A375 (cell line): ENCODE results near the gene OR52I1. TPM values are rescaled to one million over a fixed set of nuclear protein-coding genes. Genes with fewer than 3 reads are reported as not detected.

ENCODE experiments used
- total RNA-seq: library from RNA; depleted of rRNA; stranded (reverse); fragments of >200 nt; shearing (Covaris generic); gene quantifications from 2 replicates; pipeline ENCODE4 v1.2.3, GENCODE V29; 2014; rRNA removed

The OR52I1 gene, protein sequence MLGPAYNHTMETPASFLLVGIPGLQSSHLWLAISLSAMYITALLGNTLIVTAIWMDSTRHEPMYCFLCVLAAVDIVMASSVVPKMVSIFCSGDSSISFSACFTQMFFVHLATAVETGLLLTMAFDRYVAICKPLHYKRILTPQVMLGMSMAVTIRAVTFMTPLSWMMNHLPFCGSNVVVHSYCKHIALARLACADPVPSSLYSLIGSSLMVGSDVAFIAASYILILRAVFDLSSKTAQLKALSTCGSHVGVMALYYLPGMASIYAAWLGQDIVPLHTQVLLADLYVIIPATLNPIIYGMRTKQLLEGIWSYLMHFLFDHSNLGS
- not detected in 2 replicates for total RNA-seq

DNA sequence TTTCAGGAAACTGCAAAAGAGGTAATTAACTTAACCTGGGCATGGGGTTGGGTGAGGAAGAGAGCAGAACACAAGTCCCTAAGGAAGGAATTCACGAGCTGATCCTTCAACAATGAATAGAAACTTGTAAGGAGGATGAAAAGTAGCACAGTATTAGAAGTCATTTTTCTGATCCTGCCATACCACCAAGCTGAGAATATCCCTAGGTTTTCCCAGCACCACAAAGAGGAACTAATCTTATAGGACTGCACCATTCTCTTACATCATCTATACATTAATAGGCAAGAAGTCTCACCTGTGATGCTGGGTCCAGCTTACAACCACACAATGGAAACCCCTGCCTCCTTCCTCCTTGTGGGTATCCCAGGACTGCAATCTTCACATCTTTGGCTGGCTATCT is at the start of gene OR52I1:
Gene OR52I1 (plus strand): TSS at position 301 of the 400 bp plus-strand sequence. CDS start 0 bp downstream, at position 301.

DNA sequence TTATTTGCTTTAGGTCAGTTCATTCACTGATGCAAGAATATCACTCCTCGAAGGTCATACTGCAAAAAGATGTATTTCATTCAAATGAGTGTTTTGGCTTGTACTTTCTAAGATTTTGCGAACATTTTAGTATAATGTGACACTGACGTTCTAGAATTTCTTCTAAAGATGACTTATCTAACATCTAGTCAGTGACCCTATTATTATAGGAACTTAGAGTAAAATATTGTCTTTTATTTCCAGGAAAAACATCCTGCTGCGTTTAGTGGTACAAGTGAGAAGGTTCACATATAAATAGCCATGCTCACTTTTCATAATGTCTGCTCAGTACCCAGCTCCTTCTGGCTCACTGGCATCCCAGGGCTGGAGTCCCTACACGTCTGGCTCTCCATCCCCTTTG is 48.9 kb upstream of the OR52I1 start, which contains the start of gene OR52M1:
Gene OR52M1 (plus strand): TSS at position 301 of the 400 bp plus-strand sequence. CDS start 0 bp downstream, at position 301.

DNA sequence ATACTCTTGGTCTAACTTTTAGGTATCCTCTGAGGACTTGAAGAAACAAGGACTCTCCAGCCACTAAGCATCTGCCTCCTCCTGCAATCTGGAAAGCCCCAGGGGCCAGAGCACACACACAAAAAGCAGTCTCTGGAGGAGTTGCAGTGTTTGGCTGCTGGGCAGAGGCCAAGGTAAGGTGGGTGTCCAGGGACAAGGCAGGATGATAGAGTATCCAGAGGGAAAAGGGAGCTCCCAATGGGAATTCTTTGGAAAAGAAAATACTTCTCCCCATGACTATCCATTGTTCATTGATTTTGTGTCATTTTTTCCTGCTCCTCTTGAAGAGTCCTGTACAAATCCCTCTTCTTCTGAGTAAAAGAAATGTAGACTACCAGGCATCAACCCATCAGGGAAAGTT is 12.4 kb upstream of the OR52I1 start, which contains the start of gene OR52I2:
Gene OR52I2 (plus strand): TSS at position 301 of the 400 bp plus-strand sequence.

DNA sequence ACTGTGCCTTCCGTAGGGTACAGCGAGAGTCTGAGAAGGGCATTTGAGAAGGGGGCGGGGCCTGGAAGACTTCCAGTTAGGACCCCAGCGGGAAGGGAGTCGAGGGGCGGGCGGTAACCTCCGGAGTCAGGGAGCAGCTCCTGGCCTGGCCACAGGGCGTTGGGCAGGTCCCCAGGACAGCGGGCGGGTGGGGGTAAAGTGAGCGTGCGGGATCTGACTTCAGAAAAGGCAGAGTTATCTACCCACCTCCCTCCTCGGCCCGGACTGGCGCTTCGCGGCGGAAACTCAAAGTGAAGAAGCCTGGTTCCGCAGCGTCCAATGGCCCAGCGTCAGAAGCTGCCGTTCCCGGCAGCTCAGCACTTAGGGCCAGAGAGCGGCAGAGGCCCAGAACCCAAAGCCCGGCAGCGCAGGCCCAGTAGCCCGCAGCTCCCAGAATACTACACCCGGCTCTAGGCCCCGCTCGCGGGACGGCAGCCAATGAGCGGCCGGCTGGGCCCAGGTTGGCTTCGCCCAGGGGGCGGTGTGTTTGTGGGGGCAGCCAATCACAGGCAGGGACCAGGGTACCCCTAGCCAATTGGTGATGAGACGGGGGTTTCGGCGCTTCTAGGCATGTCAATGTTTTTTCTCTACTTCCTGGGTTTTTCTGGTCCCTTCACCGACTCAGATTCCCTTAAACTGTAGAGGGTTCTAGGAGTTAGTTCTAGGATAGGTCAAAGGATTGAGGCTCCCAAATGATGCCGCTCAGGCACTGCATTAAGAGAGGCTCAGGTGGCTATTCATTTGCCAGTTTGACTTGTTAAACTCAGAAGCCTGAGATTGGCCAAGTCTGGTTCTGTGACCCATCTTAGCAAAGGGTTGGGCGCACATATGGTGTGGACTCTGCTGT is 14.2 kb downstream of the OR52I1 start, which contains the start of gene TRIM68:
Gene TRIM68 (minus strand): TSS at position 451 of the 886 bp plus-strand sequence. CDS start 2,727 bp downstream, outside the sequence.

DNA sequence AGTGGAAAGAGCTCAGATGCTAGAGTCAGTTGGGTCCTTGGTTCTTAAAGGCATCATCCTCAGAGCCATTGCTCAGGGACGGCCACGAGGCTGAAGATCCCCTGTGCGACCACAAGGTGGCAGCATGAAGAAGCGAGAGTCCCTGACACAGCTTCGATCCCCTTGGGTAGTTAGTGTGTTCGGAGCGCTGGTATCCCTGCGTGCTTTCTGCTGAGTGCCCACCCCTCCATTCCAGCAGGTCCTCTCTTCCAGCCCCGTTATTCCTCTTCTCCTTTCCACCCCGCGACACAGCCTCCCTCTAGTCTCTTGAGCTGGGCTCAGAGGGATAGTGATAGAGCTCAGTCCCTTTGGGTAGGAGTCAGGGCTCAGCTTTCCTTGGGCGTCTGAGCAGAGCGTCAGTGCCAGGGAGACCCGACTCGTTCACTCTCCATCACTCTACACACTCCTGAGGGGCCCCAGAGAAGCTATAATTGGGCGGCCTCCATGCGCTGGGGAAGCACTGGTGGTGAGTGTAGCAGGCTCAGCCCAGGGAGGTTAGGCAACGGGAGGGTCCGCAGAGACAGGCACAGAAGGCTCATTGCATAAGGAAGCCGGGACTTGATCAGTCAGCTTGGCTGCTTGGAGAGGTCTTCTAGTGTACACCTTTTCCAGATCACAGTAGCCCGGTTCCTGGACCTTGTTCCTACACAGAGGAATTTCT is 43.3 kb downstream of the OR52I1 start, which contains the start of gene OR51D1:
Gene OR51D1 (plus strand): TSS at position 516 of the 700 bp plus-strand sequence. CDS start 2,314 bp downstream, outside the sequence.

DNA sequence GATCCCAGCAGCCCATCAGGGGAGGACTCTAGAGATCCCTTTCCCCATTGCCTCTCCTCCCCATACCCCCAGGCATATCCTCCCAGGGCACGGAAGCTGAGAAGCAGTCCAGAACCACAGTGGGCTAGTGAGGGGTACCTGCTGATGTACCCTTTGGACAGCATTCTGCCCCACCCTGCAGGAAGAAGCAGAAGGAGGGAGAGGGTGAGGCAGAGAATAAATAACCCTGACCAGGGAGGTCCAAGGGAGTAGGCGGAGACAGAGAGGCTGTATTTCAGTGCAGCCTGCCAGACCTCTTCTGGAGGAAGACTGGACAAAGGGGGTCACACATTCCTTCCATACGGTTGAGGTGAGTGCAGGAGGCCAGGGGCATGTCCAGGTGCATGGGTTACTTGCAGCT is 49.8 kb downstream of the OR52I1 start, which contains the start of gene OR51E1:
Gene OR51E1 (plus strand): TSS at position 301 of the 400 bp plus-strand sequence. CDS start 8,545 bp downstream, outside the sequence.

Other genes starting within 250 kb of the OR52I1 start
- not detected in 2 replicates for gene OR52B4, start 225.7 kb upstream of the OR52I1 start, total RNA-seq
- gene TRIM21, start 200.3 kb upstream of the OR52I1 start, total RNA-seq = 6.8 and 8.2 TPM in 2 replicates
- gene OR52K2, start 144.7 kb upstream of the OR52I1 start, total RNA-seq = not detected in 2 replicates
- gene OR52K1, start 111.4 kb upstream of the OR52I1 start, total RNA-seq = not detected in 2 replicates
- not detected in 2 replicates for gene OR52M1, start 48.8 kb upstream of the OR52I1 start, total RNA-seq
- not detected in 2 replicates for gene OR52I2, start 12.3 kb upstream of the OR52I1 start, total RNA-seq
- 5.7 and 8.7 TPM in 2 replicates for gene TRIM68, start 14.2 kb downstream of the OR52I1 start, total RNA-seq
- gene OR51D1, start 43.4 kb downstream of the OR52I1 start, total RNA-seq = not detected in 2 replicates
- gene OR51E1, start 49.9 kb downstream of the OR52I1 start, total RNA-seq = not detected in 2 replicates
- 0.05 TPM in 1 of 2 replicates, not detected in the other for gene OR51E2, start 103.8 kb downstream of the OR52I1 start, total RNA-seq
- gene MMP26, start 110.7 kb downstream of the OR52I1 start, total RNA-seq = not detected in 2 replicates
- not detected in 2 replicates for gene OR51F1, start 175.9 kb downstream of the OR52I1 start, total RNA-seq
- not detected in 2 replicates for gene OR52R1, start 210.3 kb downstream of the OR52I1 start, total RNA-seq
- gene OR51F2, start 227.3 kb downstream of the OR52I1 start, total RNA-seq = not detected in 2 replicates